BLaER1 treated with 17β-estradiol and CSF1 and Interleukin-3, amounts not matched to agents 10 nM and 100 nM (cell line): ENCODE measurements around the gene BMP10.
A peak's percentile ranks its signal among the peaks of the same experiment; 100 is the strongest.

ENCODE experiments used
- H3K27ac ChIP-seq, 11 experiments: shearing (Covaris generic); formaldehyde crosslinking; 2 replicates each; pipeline ENCODE4 v1.8.1; 2022
- H3K27me3 ChIP-seq, 11 experiments: shearing (Covaris generic); formaldehyde crosslinking; 2 replicates each; pipeline ENCODE4 v1.8.1; 2022
- H3K36me3 ChIP-seq, 11 experiments: shearing (Covaris generic); formaldehyde crosslinking; 2 replicates each; pipeline ENCODE4 v1.8.1; 2022
- H3K4me1 ChIP-seq, 10 experiments: shearing (Covaris generic); formaldehyde crosslinking; 2 replicates each; pipeline ENCODE4 v1.8.1; 2022
- H3K4me2 ChIP-seq, 11 experiments: shearing (Covaris generic); formaldehyde crosslinking; 2 replicates each; pipeline ENCODE4 v1.8.1; 2022
- H3K4me3 ChIP-seq, 10 experiments: shearing (Covaris generic); formaldehyde crosslinking; 2 replicates each; pipeline ENCODE4 v1.8.1; 2022
- H3K9ac ChIP-seq, 11 experiments: shearing (Covaris generic); formaldehyde crosslinking; 2 replicates each; pipeline ENCODE4 v1.8.1; 2022
- H3K9me3 ChIP-seq, 11 experiments: shearing (Covaris generic); formaldehyde crosslinking; replicated peaks in 1 of 11; 2 replicates each; pipeline ENCODE4 v1.8.1; 2022
- H4K20me1 ChIP-seq, 11 experiments: shearing (Covaris generic); formaldehyde crosslinking; 2 replicates each; pipeline ENCODE4 v1.8.1; 2022
- Cebpa-rat ChIP-seq, 11 experiments: shearing (Covaris generic); IDR thresholded peaks; 2 replicates each; pipeline ENCODE4 v1.8.1; 2022

The BMP10 gene

GRCh38 chr2:68861330-68861729 lies 9.9 kb downstream of the BMP10 start:
- TF ChIP-seq Cebpa-rat (IDR thresholded peaks at IDR 0.05) = no peak; a peak in 1 of 22 replicates
- H3K36me3 ChIP-seq = no peaks in the 10 kb centered on the region
- H3K4me3 ChIP-seq = no peak overlapping the region
- H3K9me3 ChIP-seq = peaks cover 0 to 7% (median 0%) of the 10 kb centered on the region in 11 experiments; a peak in 2 of 22 replicates
- H3K27me3 ChIP-seq = no peaks in the 10 kb centered on the region
- no peaks in the 10 kb centered on the region for H4K20me1 ChIP-seq
- peak overlapping the region in 6 of 11 experiments; percentile 6 to 66 (median 47); a peak in 8 of 22 replicates for H3K27ac ChIP-seq
- H3K4me1 ChIP-seq = peaks cover 8 to 70% (median 32%) of the 10 kb centered on the region in 10 experiments
- H3K4me2 ChIP-seq = peak overlapping the region in 7 of 11 experiments; percentile 1 to 75 (median 50); a peak in 12 of 22 replicates
- H3K9ac ChIP-seq = no peak overlapping the region; a peak in 1 of 22 replicates

GRCh38 chr2:68860111-68860510 lies 11.1 kb downstream of the BMP10 start:
- H3K9ac ChIP-seq = no peak overlapping the region
- H3K4me2 ChIP-seq = peak overlapping the region in 4 of 11 experiments; percentile 58 to 75 (median 63); a peak in 6 of 22 replicates
- peaks cover 8 to 64% (median 32%) of the 10 kb centered on the region in 10 experiments for H3K4me1 ChIP-seq
- peak overlapping the region in 6 of 11 experiments; percentile 6 to 66 (median 47); a peak in 8 of 22 replicates for H3K27ac ChIP-seq
- no peaks in the 10 kb centered on the region for H3K9me3 ChIP-seq
- H3K27me3 ChIP-seq = no peaks in the 10 kb centered on the region
- no peaks in the 10 kb centered on the region for H3K36me3 ChIP-seq
- no peaks in the 10 kb centered on the region for H4K20me1 ChIP-seq
- no peak overlapping the region for H3K4me3 ChIP-seq
- no peak for TF ChIP-seq Cebpa-rat (IDR thresholded peaks at IDR 0.05)

- peak overlapping the region in 9 of 11 experiments; percentile 41 to 84 (median 70); a peak in 17 of 22 replicates for H3K27ac ChIP-seq
- no peaks in the 10 kb centered on the region for H4K20me1 ChIP-seq
- H3K9me3 ChIP-seq = no peaks in the 10 kb centered on the region
- peak in 3 of 11 experiments; percentile 34 to 66 (median 61); a peak in 7 of 22 replicates for TF ChIP-seq Cebpa-rat (IDR thresholded peaks at IDR 0.05)
- no peak overlapping the region for H3K4me3 ChIP-seq
- no peaks in the 10 kb centered on the region for H3K36me3 ChIP-seq
- H3K4me2 ChIP-seq = peak overlapping the region; percentile 49 to 80 (median 63)
- no peaks in the 10 kb centered on the region for H3K27me3 ChIP-seq
- peaks cover 8 to 75% (median 32%) of the 10 kb centered on the region in 10 experiments for H3K4me1 ChIP-seq
- peak overlapping the region in 4 of 11 experiments; percentile 42 to 72 (median 52); a peak in 6 of 22 replicates for H3K9ac ChIP-seq
These were observed 13.2 kb downstream of the BMP10 start for GRCh38 chr2:68857855-68858456.

GRCh38 chr2:68857202-68857845 lies 13.9 kb downstream of the BMP10 start:
- Histone ChIP-seq H4K20me1 (no peaks in the 10 kb centered on the region), H3K4me1 (peaks cover 8 to 75% (median 32%) of the 10 kb centered on the region in 10 experiments), H3K36me3 (no peaks in the 10 kb centered on the region), H3K27ac (peak overlapping the region in 10 of 11 experiments; percentile 22 to 84 (median 68); a peak in 19 of 22 replicates), H3K4me2 (peak overlapping the region; percentile 49 to 80 (median 63)), H3K4me3 (no peak overlapping the region), H3K27me3 (no peaks in the 10 kb centered on the region), H3K9me3 (no peaks in the 10 kb centered on the region), H3K9ac (peak overlapping the region in 4 of 11 experiments; percentile 42 to 72 (median 50); a peak in 8 of 22 replicates)
- TF ChIP-seq Cebpa-rat (IDR thresholded peaks at IDR 0.05) = no peak

- Histone ChIP-seq H3K36me3 (no peaks in the 10 kb centered on the region), H4K20me1 (no peaks in the 10 kb centered on the region), H3K4me2 (no peak overlapping the region), H3K4me3 (no peak overlapping the region), H3K4me1 (peaks cover 8 to 63% (median 23%) of the 10 kb centered on the region in 10 experiments), H3K27me3 (no peaks in the 10 kb centered on the region), H3K9ac (no peak overlapping the region), H3K9me3 (no peaks in the 10 kb centered on the region), H3K27ac (peak overlapping the region in 2 of 11 experiments; percentile 8 to 14; a peak in 1 of 22 replicates)
- no peak for TF ChIP-seq Cebpa-rat (IDR thresholded peaks at IDR 0.05)
These were observed 15.6 kb downstream of the BMP10 start for GRCh38 chr2:68855550-68855949.

- H3K9ac ChIP-seq = no peak overlapping the region
- no peaks in the 10 kb centered on the region for H3K36me3 ChIP-seq
- no peaks in the 10 kb centered on the region for H3K9me3 ChIP-seq
- H3K27ac ChIP-seq = peak overlapping the region in 1 of 11 experiments; percentile 5; a peak in 1 of 22 replicates
- H4K20me1 ChIP-seq = no peaks in the 10 kb centered on the region
- H3K4me2 ChIP-seq = no peak overlapping the region; a peak in 2 of 22 replicates
- no peak for TF ChIP-seq Cebpa-rat (IDR thresholded peaks at IDR 0.05)
- no peak overlapping the region for H3K4me3 ChIP-seq
- no peaks in the 10 kb centered on the region for H3K27me3 ChIP-seq
- H3K4me1 ChIP-seq = peaks cover 8 to 63% (median 23%) of the 10 kb centered on the region in 10 experiments
These were observed 16.7 kb downstream of the BMP10 start for GRCh38 chr2:68854476-68854875.

GRCh38 chr2:68853915-68854314 lies 17.3 kb downstream of the BMP10 start:
- no peaks in the 10 kb centered on the region for H3K36me3 ChIP-seq
- H3K4me2 ChIP-seq = peak overlapping the region in 2 of 11 experiments; percentile 3 to 44; a peak in 1 of 22 replicates
- no peak overlapping the region for H3K9ac ChIP-seq
- H3K4me3 ChIP-seq = no peak overlapping the region
- no peaks in the 10 kb centered on the region for H3K27me3 ChIP-seq
- peaks cover 8 to 60% (median 20%) of the 10 kb centered on the region in 10 experiments for H3K4me1 ChIP-seq
- peak overlapping the region in 1 of 11 experiments; percentile 5; a peak in 2 of 22 replicates for H3K27ac ChIP-seq
- H3K9me3 ChIP-seq = no peaks in the 10 kb centered on the region
- H4K20me1 ChIP-seq = no peaks in the 10 kb centered on the region
- no peak for TF ChIP-seq Cebpa-rat (IDR thresholded peaks at IDR 0.05)

GRCh38 chr2:68853035-68853434 lies 18.2 kb downstream of the BMP10 start:
- Histone ChIP-seq H3K27me3 (no peaks in the 10 kb centered on the region), H3K4me3 (no peak overlapping the region), H3K36me3 (no peaks in the 10 kb centered on the region), H3K27ac (peak overlapping the region in 1 of 11 experiments; percentile 5; a peak in 1 of 22 replicates), H3K4me2 (no peak overlapping the region), H3K9me3 (no peaks in the 10 kb centered on the region), H3K9ac (no peak overlapping the region), H3K4me1 (peaks cover 8 to 51% (median 11%) of the 10 kb centered on the region in 10 experiments), H4K20me1 (no peaks in the 10 kb centered on the region)
- no peak for TF ChIP-seq Cebpa-rat (IDR thresholded peaks at IDR 0.05)

- Histone ChIP-seq H3K4me2 (peak overlapping the region in 4 of 11 experiments; percentile 13 to 66 (median 42); a peak in 6 of 22 replicates), H3K9ac (no peak overlapping the region), H3K9me3 (no peaks in the 10 kb centered on the region), H3K36me3 (no peaks in the 10 kb centered on the region), H3K27ac (no peak overlapping the region; a peak in 1 of 22 replicates), H3K27me3 (no peaks in the 10 kb centered on the region), H3K4me1 (peaks cover 0 to 30% (median 0%) of the 10 kb centered on the region in 10 experiments; a peak in 8 of 20 replicates), H3K4me3 (no peak overlapping the region), H4K20me1 (no peaks in the 10 kb centered on the region)
- no peak for TF ChIP-seq Cebpa-rat (IDR thresholded peaks at IDR 0.05)
These were observed 20.7 kb downstream of the BMP10 start for GRCh38 chr2:68850524-68850923.
